ENCODE data around the gene IMPG1.

DNA sequence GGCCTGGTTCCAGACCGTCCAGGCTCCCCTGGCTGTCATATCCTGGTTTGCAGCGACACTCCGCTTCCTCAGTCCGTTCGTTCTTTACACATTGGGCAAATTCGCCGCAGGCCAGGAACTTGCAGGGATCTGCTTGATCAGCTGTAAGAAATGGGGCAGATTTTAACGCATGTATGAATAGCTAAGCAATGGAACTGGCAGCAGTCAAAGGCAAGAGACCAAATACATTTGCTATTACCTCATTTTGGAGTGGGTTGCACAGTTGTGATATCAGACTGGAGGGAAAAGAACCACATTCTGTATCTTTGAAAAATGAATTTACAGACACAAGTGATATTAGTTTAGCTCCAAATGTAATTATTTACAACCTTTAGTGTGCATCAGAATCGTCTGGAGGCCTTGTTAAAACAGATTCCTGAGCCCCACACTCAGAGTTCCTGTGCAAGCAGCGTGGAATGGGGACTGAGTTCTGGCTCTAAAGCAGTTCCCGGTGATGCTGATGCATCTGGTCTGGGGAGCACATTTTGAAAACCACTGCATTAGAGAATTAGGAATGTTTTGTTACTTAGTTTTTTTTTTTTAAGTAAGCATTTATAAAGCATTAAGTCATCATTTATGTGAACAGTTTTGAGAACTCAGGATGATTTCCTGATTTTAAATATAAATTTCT is 141.3 kb downstream of the IMPG1 start:
- TF ChIP-seq CTBP2 (IDR thresholded peaks at IDR 0.05; ENCODE audit: borderline replicate concordance, insufficient read depth, insufficient read length, low read length): no peak
- TF ChIP-seq, protein P1, sequence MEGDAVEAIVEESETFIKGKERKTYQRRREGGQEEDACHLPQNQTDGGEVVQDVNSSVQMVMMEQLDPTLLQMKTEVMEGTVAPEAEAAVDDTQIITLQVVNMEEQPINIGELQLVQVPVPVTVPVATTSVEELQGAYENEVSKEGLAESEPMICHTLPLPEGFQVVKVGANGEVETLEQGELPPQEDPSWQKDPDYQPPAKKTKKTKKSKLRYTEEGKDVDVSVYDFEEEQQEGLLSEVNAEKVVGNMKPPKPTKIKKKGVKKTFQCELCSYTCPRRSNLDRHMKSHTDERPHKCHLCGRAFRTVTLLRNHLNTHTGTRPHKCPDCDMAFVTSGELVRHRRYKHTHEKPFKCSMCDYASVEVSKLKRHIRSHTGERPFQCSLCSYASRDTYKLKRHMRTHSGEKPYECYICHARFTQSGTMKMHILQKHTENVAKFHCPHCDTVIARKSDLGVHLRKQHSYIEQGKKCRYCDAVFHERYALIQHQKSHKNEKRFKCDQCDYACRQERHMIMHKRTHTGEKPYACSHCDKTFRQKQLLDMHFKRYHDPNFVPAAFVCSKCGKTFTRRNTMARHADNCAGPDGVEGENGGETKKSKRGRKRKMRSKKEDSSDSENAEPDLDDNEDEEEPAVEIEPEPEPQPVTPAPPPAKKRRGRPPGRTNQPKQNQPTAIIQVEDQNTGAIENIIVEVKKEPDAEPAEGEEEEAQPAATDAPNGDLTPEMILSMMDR (IDR thresholded peaks at IDR 0.05; ENCODE audit: control extremely low read depth in 1 of 3, insufficient read depth in 1 of 3, low read depth in 1 of 3, low read length in 3 of 3): no peak
